Upper lobe of right lung (tissue), 1 donor: ENCODE data around the gene SIK3. TPM values are rescaled to one million over a fixed set of nuclear protein-coding genes. Genes with fewer than 3 reads are reported as not detected.

Experiments
- ATAC-seq: fragments of 200-7000 bp; cut with Tn5 transposase; one replicate; pipeline ENCODE4 v1.9.1; 2020; ENCODE audit warnings: mild to moderate bottlenecking, moderate library complexity
- DNase-seq: peaks from one replicate; pipeline ENCODE4 v3.0.0-alpha.2; 2020
- H3K27ac ChIP-seq: fragments of 200-600 bp; one replicate; pipeline ENCODE4 v1.8.0; 2022
- H3K27me3 ChIP-seq: fragments of 200-600 bp; one replicate; pipeline ENCODE4 v1.8.0; 2022; ENCODE audit warnings: mild to moderate bottlenecking
- H3K36me3 ChIP-seq: fragments of 200-600 bp; one replicate; pipeline ENCODE4 v1.8.0; 2022
- H3K4me1 ChIP-seq: fragments of 200-600 bp; one replicate; pipeline ENCODE4 v1.8.0; 2022
- H3K4me3 ChIP-seq: fragments of 200-600 bp; one replicate; pipeline ENCODE4 v1.8.0; 2022; ENCODE audit warnings: mild to moderate bottlenecking
- H3K9me3 ChIP-seq: fragments of 200-600 bp; one replicate; pipeline ENCODE4 v1.8.0; 2022
- intact Hi-C: fragments of 100-400 bp; cut with DNase I; formaldehyde crosslinking; loops from one replicate; pipeline ENCODE4 v1.11.0; 2022
- total RNA-seq: library from RNA; stranded (reverse); fragmentation: NEBNext Ultra II Directional; extraction: Animal tissue kit (Norgen Biotek cat#: 25700); gene quantifications from one replicate; pipeline ENCODE4 v1.2.1, GENCODE V29; 2021
- TF ChIP-seq, protein P1 (sequence below): fragments of 200-600 bp; IDR thresholded peaks from one replicate; pipeline ENCODE4 v1.8.0; 2022; ENCODE audit warnings: antibody characterized with exemption
- donor health status: DM: no; HTN: yes; CAD: no; lungs with severe emphysema.

The SIK3 gene
- total RNA-seq, 1 donor from 2014 or later: 37.1 TPM

GRCh38 chr11:117016747-117017146 lies 81.5 kb downstream of the SIK3 start:
- no peak overlapping the region for H3K27ac ChIP-seq
- intact Hi-C loops: no loop called here
- no peaks in the 10 kb centered on the region for H3K4me1 ChIP-seq
- H3K9me3 ChIP-seq: no peaks in the 10 kb centered on the region
- TF ChIP-seq, protein P1, sequence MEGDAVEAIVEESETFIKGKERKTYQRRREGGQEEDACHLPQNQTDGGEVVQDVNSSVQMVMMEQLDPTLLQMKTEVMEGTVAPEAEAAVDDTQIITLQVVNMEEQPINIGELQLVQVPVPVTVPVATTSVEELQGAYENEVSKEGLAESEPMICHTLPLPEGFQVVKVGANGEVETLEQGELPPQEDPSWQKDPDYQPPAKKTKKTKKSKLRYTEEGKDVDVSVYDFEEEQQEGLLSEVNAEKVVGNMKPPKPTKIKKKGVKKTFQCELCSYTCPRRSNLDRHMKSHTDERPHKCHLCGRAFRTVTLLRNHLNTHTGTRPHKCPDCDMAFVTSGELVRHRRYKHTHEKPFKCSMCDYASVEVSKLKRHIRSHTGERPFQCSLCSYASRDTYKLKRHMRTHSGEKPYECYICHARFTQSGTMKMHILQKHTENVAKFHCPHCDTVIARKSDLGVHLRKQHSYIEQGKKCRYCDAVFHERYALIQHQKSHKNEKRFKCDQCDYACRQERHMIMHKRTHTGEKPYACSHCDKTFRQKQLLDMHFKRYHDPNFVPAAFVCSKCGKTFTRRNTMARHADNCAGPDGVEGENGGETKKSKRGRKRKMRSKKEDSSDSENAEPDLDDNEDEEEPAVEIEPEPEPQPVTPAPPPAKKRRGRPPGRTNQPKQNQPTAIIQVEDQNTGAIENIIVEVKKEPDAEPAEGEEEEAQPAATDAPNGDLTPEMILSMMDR: no peak
- no peak overlapping the region for H3K4me3 ChIP-seq
- no peaks in the 10 kb centered on the region for H3K27me3 ChIP-seq
- ATAC-seq (no peak), DNase-seq (no peak)
- H3K36me3 ChIP-seq: no peaks in the 10 kb centered on the region

- Histone ChIP-seq H3K27ac (no peak overlapping the region), H3K4me3 (no peak overlapping the region), H3K9me3 (no peaks in the 10 kb centered on the region), H3K27me3 (no peaks in the 10 kb centered on the region), H3K36me3 (no peaks in the 10 kb centered on the region), H3K4me1 (no peaks in the 10 kb centered on the region)
- ATAC-seq (no peak), DNase-seq (no peak)
- TF ChIP-seq, protein P1: no peak
- intact Hi-C loops: no loop called here
Observed at GRCh38 chr11:117016246-117016645, 82.0 kb downstream of the SIK3 start.

DNA sequence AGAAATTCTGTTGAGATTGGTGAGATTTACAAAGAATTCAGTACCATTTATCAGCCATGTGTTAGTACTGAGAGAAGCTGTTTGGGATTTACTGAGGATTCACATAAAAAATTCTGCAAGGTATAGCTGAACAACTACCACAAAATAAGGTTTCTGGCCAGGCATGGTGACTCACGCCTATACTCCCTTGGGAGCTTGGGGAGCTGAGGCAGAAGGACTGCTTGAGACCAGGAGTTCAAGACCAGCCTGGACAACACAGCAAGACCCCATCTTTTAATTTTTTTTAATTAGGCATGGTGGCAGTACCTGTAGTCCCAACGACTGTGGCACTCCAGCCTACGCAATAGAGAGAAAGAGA lies 86.7 kb downstream of the SIK3 start:
- no peak overlapping the region for H3K4me3 ChIP-seq
- no peaks in the 10 kb centered on the region for H3K36me3 ChIP-seq
- no peaks in the 10 kb centered on the region for H3K27me3 ChIP-seq
- ATAC-seq (no peak), DNase-seq (no peak)
- H3K27ac ChIP-seq: no peak overlapping the region
- intact Hi-C loops: no loop called here
- H3K4me1 ChIP-seq: no peaks in the 10 kb centered on the region
- H3K9me3 ChIP-seq: no peaks in the 10 kb centered on the region
- TF ChIP-seq, protein P1: no peak

GRCh38 chr11:117010808-117011540 lies 87.3 kb downstream of the SIK3 start:
- no peak overlapping the region for H3K27ac ChIP-seq
- H3K27me3 ChIP-seq: no peaks in the 10 kb centered on the region
- H3K9me3 ChIP-seq: no peaks in the 10 kb centered on the region
- no peak for DNase-seq
- intact Hi-C loops: no loop called here
- no peaks in the 10 kb centered on the region for H3K36me3 ChIP-seq
- H3K4me3 ChIP-seq: no peak overlapping the region
- ATAC-seq: no peak
- TF ChIP-seq, protein P1: no peak
- H3K4me1 ChIP-seq: no peaks in the 10 kb centered on the region

DNA sequence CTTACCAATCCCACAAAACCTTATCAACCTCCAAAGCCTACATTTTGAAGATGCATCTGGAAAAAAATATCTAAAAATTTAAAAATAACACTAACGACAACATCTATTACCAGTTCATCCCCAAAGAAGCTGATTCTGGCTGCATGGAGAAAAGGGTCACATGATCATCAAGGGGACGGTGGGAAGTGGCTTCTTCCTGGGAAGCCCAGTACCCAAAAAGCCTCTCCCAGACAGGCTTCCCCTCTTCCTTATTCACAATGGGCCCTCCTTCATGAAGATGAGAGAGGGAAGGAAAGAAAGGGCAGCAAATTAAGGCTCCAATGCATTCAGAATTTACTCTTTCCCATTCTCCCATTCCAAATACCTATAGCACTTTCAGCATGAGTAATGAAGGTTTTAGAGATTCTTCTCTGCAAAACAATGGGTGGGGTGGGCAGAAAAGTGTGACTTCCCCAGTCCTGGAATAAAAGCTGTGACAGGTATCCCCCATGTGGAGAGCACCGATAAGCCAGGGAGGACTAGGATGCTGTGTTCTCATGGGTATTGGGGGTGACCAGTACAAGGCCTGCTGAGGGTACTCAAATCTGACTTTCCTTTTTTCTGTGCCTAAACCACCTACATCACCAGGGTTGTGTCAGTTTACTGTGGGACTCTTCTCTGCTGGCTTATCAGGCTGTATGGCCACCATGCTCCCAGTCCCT lies 88.2 kb downstream of the SIK3 start:
- no peaks in the 10 kb centered on the region for H3K27me3 ChIP-seq
- no peaks in the 10 kb centered on the region for H3K4me1 ChIP-seq
- TF ChIP-seq, protein P1: no peak
- no peak overlapping the region for H3K4me3 ChIP-seq
- H3K36me3 ChIP-seq: no peaks in the 10 kb centered on the region
- intact Hi-C loops: no loop called here
- H3K9me3 ChIP-seq: no peaks in the 10 kb centered on the region
- DNase-seq (no peak), ATAC-seq (no peak)
- H3K27ac ChIP-seq: no peak overlapping the region
